ENCODE measurements around the gene PAX1.

GRCh38 chr20:21685981-21686380 lies 19.5 kb upstream of the PAX1 start:
- TF ChIP-seq, protein P1, sequence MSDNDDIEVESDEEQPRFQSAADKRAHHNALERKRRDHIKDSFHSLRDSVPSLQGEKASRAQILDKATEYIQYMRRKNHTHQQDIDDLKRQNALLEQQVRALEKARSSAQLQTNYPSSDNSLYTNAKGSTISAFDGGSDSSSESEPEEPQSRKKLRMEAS (IDR thresholded peaks at IDR 0.05): no peak
- no peak for TF ChIP-seq CREB1 (IDR thresholded peaks at IDR 0.05; ENCODE audit: low read depth)
- no peak for TF ChIP-seq REST (IDR thresholded peaks at IDR 0.05; ENCODE audit: low read depth)
- no peak for TF ChIP-seq CEBPB (IDR thresholded peaks at IDR 0.05)
- TF ChIP-seq TCF12 (IDR thresholded peaks at IDR 0.05; ENCODE audit: low read depth): no peak
- TF ChIP-seq, protein P2, sequence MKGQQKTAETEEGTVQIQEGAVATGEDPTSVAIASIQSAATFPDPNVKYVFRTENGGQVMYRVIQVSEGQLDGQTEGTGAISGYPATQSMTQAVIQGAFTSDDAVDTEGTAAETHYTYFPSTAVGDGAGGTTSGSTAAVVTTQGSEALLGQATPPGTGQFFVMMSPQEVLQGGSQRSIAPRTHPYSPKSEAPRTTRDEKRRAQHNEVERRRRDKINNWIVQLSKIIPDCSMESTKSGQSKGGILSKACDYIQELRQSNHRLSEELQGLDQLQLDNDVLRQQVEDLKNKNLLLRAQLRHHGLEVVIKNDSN (IDR thresholded peaks at IDR 0.05): no peak
- TF ChIP-seq TAF1 (IDR thresholded peaks at IDR 0.05; ENCODE audit: low read depth): no peak
- TF ChIP-seq EP300 (IDR thresholded peaks at IDR 0.05; ENCODE audit: borderline replicate concordance): no peak

Measured in Ishikawa (cell line).